Kidney (tissue), 14 donors: ENCODE results near the gene CXXC4. TPM values are rescaled to one million over a fixed set of nuclear protein-coding genes. Genes with fewer than 3 reads are reported as not detected.

Experiments used
- DNase-seq, 5 donors: peaks; one replicate each; pipeline ENCODE4 v3.0.0-alpha.2; 2013 to 2020
- FAIRE-seq: peaks from 2 replicates; lab custom pipeline; 2012; peaks lifted over from hg19 to GRCh38; lab: Jason Lieb, UNC
- H3K27ac ChIP-seq, 2 donors: one replicate each; pipeline ENCODE4 v1.7.0; 2013; ENCODE audit warnings: low read depth in 2 of 2, low read length in 2 of 2, inconsistent platforms in 1 of 2
- H3K27me3 ChIP-seq: one replicate; pipeline ENCODE4 v1.7.1; 2013; ENCODE audit warnings: low read length, inconsistent platforms; ENCODE audit not compliant: control insufficient read depth, insufficient read depth
- H3K36me3 ChIP-seq, 3 donors: one replicate each; pipeline versions ENCODE4 v1.7.0 to v1.7.1; 2013; ENCODE audit warnings: low read length in 3 of 3, control low read depth in 1 of 3, inconsistent platforms in 1 of 3; ENCODE audit not compliant: insufficient read depth in 3 of 3, control insufficient read depth in 2 of 3
- H3K4me1 ChIP-seq, 3 donors: one replicate each; pipeline versions ENCODE4 v1.7.0 to v1.7.1; 2013; ENCODE audit warnings: low read length in 3 of 3, inconsistent platforms in 1 of 3, low read depth in 1 of 3; ENCODE audit not compliant: control insufficient read depth in 2 of 3, insufficient read depth in 2 of 3
- H3K4me3 ChIP-seq, 3 donors: one replicate each; pipeline versions ENCODE4 v1.7.0 to v1.8.1; 2013; ENCODE audit warnings: low read length in 3 of 3, control low read depth in 1 of 3, inconsistent platforms in 1 of 3
- H3K9ac ChIP-seq, 3 donors: one replicate each; pipeline versions ENCODE4 v1.7.0 to v1.7.1; 2013; ENCODE audit warnings: low read length in 3 of 3, control low read depth in 1 of 3, inconsistent platforms in 1 of 3
- H3K9me3 ChIP-seq, 3 donors: one replicate each; pipeline versions ENCODE4 v1.7.0 to v1.7.1; 2013; ENCODE audit warnings: low read length in 3 of 3, control low read depth in 1 of 3, inconsistent platforms in 1 of 3; ENCODE audit not compliant: control insufficient read depth in 2 of 3, insufficient read depth in 1 of 3
- CTCF ChIP-seq: IDR thresholded peaks from 3 replicates; pipeline ENCODE4 v1.5.1; 2012; ENCODE audit warnings: mild to moderate bottlenecking, moderate library complexity, borderline replicate concordance; ENCODE audit not compliant: insufficient read depth; ENCODE audit errors: extremely low read depth
- intact Hi-C: fragments of 100-400 bp; cut with DNase I; formaldehyde crosslinking; loops from one replicate; pipeline ENCODE4 v1.11.1; 2022
- polyA plus RNA-seq: library from polyadenylated mRNA; stranded (reverse); fragments of 350-450 nt; fragmentation: Illumina TruSeq; extraction: RNeasy Lipid Tissue Mini Kit (QIAGEN cat#74804); gene quantifications from one replicate; pipeline ENCODE4 v1.2.3, GENCODE V29; 2014; ENCODE audit warnings: low read depth, low replicate concordance; ENCODE audit not compliant: insufficient read depth
- total RNA-seq: library from RNA; stranded (reverse); fragmentation: NEBNext Ultra II Directional; extraction: Animal tissue kit (Norgen Biotek cat#: 25700); gene quantifications from one replicate; pipeline ENCODE4 v1.2.1, GENCODE V29; 2021
- donor health status: control.
- donor health status: control.
- donor health status: control.
- donor health status: control.
- donor health status: control.
- donor health status: DM: yes; HTN: yes; CAD: no.
- donor health status: Normal renal cell carcinoma (clear cell type).

CXXC4 gene
- total and polyA plus RNA-seq, 2 donors from 2014 or later, result 0.45 to 0.63 TPM

- Histone ChIP-seq H3K4me1 (peaks cover 3 to 6% (median 4%) of the 10 kb centered on the region in 3 donors), H3K4me3 (peak overlapping the region; percentile 58 to 85 (median 66)), H3K36me3 (no peaks in the 10 kb centered on the region), H3K9me3 (no peaks in the 10 kb centered on the region), H3K27ac (peak overlapping the region in 1 of 2 donors; percentile 72), H3K9ac (peak overlapping the region in 2 of 3 donors; percentile 20 to 69), H3K27me3 (no peaks in the 10 kb centered on the region)
- no peak for TF ChIP-seq CTCF
- FAIRE-seq (no peak), DNase-seq (no peak)
- intact Hi-C loops, result no loop called here
These were observed 509 bp downstream of the CXXC4 start for GRCh38 chr4:104494185-104494584.

- Histone ChIP-seq H3K27me3 (no peaks in the 10 kb centered on the region), H3K9ac (no peak overlapping the region), H3K27ac (peak overlapping the region in 1 of 2 donors; percentile 17), H3K36me3 (no peaks in the 10 kb centered on the region), H3K4me1 (peaks cover 3 to 6% (median 4%) of the 10 kb centered on the region in 3 donors), H3K4me3 (no peak overlapping the region), H3K9me3 (no peaks in the 10 kb centered on the region)
- no peak for TF ChIP-seq CTCF
- FAIRE-seq (no peak), DNase-seq (peak in 1 of 5 donors; percentile 18)
- intact Hi-C loops, result no loop called here
These were observed 1.4 kb downstream of the CXXC4 start for GRCh38 chr4:104493081-104493831.

GRCh38 chr4:104492183-104492771 lies 2.4 kb downstream of the CXXC4 start:
- no peak overlapping the region for H3K9ac ChIP-seq
- no peaks in the 10 kb centered on the region for H3K9me3 ChIP-seq
- no peak for TF ChIP-seq CTCF
- peaks cover 3 to 6% (median 4%) of the 10 kb centered on the region in 3 donors for H3K4me1 ChIP-seq
- H3K27me3 ChIP-seq, result no peaks in the 10 kb centered on the region
- H3K27ac ChIP-seq, result peak overlapping the region in 1 of 2 donors; percentile 36
- FAIRE-seq, result no peak
- no peaks in the 10 kb centered on the region for H3K36me3 ChIP-seq
- H3K4me3 ChIP-seq, result peak overlapping the region; percentile 44 to 61 (median 56)
- peak; percentile 9 to 78 (median 52) for DNase-seq
- intact Hi-C loops, result no loop called here
